Glutamatergic neuron (in vitro differentiated cells): ENCODE data around the gene SMCO4. TPM values are rescaled to one million over a fixed set of nuclear protein-coding genes. Genes with fewer than 3 reads are reported as not detected.

ENCODE experiments used
- DNase-seq: peaks from one replicate; pipeline ENCODE4 v3.0.0; 2022
- H3K27ac Mint-ChIP-seq: one replicate; pipeline ENCODE4 v1.8.0; 2020; ENCODE audit warnings: mild to moderate bottlenecking, mixed read lengths, inconsistent platforms; ENCODE audit not compliant: unreplicated experiment
- H3K27me3 Mint-ChIP-seq: one replicate; pipeline ENCODE4 v1.8.0; 2020; ENCODE audit warnings: mild to moderate bottlenecking, moderate library complexity, mixed read lengths, inconsistent platforms; ENCODE audit not compliant: unreplicated experiment
- H3K36me3 Mint-ChIP-seq: one replicate; pipeline ENCODE4 v1.8.0; 2020; ENCODE audit warnings: mild to moderate bottlenecking, mixed read lengths, inconsistent platforms; ENCODE audit not compliant: unreplicated experiment
- H3K4me1 Mint-ChIP-seq: one replicate; pipeline ENCODE4 v1.8.0; 2020; ENCODE audit warnings: mild to moderate bottlenecking, low read depth, mixed read lengths, inconsistent platforms; ENCODE audit not compliant: unreplicated experiment
- H3K4me3 Mint-ChIP-seq: one replicate; pipeline ENCODE4 v1.8.0; 2020; ENCODE audit warnings: mild to moderate bottlenecking, mixed read lengths, inconsistent platforms; ENCODE audit not compliant: unreplicated experiment
- H3K9me3 Mint-ChIP-seq: one replicate; pipeline ENCODE4 v1.8.0; 2020; ENCODE audit warnings: mild to moderate bottlenecking, moderate library complexity, mixed read lengths, inconsistent platforms; ENCODE audit not compliant: unreplicated experiment
- CTCF ChIP-seq: fragments of 200-600 bp; sonication (generic); IDR thresholded peaks from one replicate; pipeline ENCODE4 v1.5.0; 2021; ENCODE audit not compliant: partially characterized antibody, unreplicated experiment
- total RNA-seq: library from RNA; stranded (reverse); fragmentation: NEBNext Ultra II Directional; extraction: Animal tissue kit (Norgen Biotek cat#: 25700); gene quantifications from one replicate; pipeline ENCODE4 v1.2.1, GENCODE V29; 2021; ENCODE audit not compliant: unreplicated experiment

SMCO4 gene
- total RNA-seq, 1 donor from 2014 or later: 3.0 TPM

GRCh38 chr11:93512073-93512475 is 31.1 kb downstream of the SMCO4 start:
- Mint-ChIP-seq H3K4me3 (no peak overlapping the region), H3K27me3 (peaks cover 8% of the 10 kb centered on the region), H3K36me3 (peaks cover 8% of the 10 kb centered on the region), H3K4me1 (peaks cover 8% of the 10 kb centered on the region), H3K9me3 (peaks cover 3% of the 10 kb centered on the region), H3K27ac (no peak overlapping the region)
- no peak for DNase-seq
- TF ChIP-seq CTCF: no peak

- H3K4me1 Mint-ChIP-seq: peaks cover 8% of the 10 kb centered on the region
- peaks cover 3% of the 10 kb centered on the region for H3K9me3 Mint-ChIP-seq
- no peak for DNase-seq
- no peak overlapping the region for H3K4me3 Mint-ChIP-seq
- peaks cover 8% of the 10 kb centered on the region for H3K27me3 Mint-ChIP-seq
- peaks cover 8% of the 10 kb centered on the region for H3K36me3 Mint-ChIP-seq
- no peak overlapping the region for H3K27ac Mint-ChIP-seq
- TF ChIP-seq CTCF: no peak
These were observed 32.9 kb downstream of the SMCO4 start for GRCh38 chr11:93510196-93510873.

- H3K36me3 Mint-ChIP-seq: peaks cover 8% of the 10 kb centered on the region
- no peak overlapping the region for H3K27ac Mint-ChIP-seq
- H3K9me3 Mint-ChIP-seq: no peaks in the 10 kb centered on the region
- peaks cover 1% of the 10 kb centered on the region for H3K4me1 Mint-ChIP-seq
- no peak for DNase-seq
- peaks cover 3% of the 10 kb centered on the region for H3K27me3 Mint-ChIP-seq
- TF ChIP-seq CTCF: no peak
- H3K4me3 Mint-ChIP-seq: no peak overlapping the region
These were observed 35.7 kb downstream of the SMCO4 start for GRCh38 chr11:93507517-93507916.

GRCh38 chr11:93505703-93506102 is 37.5 kb downstream of the SMCO4 start:
- H3K36me3 Mint-ChIP-seq: peaks cover 8% of the 10 kb centered on the region
- H3K27ac Mint-ChIP-seq: no peak overlapping the region
- no peaks in the 10 kb centered on the region for H3K4me1 Mint-ChIP-seq
- DNase-seq: no peak
- peaks cover 3% of the 10 kb centered on the region for H3K27me3 Mint-ChIP-seq
- no peaks in the 10 kb centered on the region for H3K9me3 Mint-ChIP-seq
- no peak for TF ChIP-seq CTCF
- H3K4me3 Mint-ChIP-seq: no peak overlapping the region

GRCh38 chr11:93504110-93505095 is 38.8 kb downstream of the SMCO4 start:
- Mint-ChIP-seq H3K4me3 (no peak overlapping the region), H3K9me3 (peaks cover 2% of the 10 kb centered on the region), H3K27ac (no peak overlapping the region), H3K4me1 (peaks cover 11% of the 10 kb centered on the region), H3K36me3 (peaks cover 3% of the 10 kb centered on the region), H3K27me3 (peaks cover 3% of the 10 kb centered on the region)
- no peak for DNase-seq
- TF ChIP-seq CTCF: no peak
